HG03354 (cell line): ENCODE measurements around the gene CD93.

Experiments used
- ATAC-seq: cut with Tn5 transposase; IDR thresholded peaks from one replicate; pipeline ENCODE4 v1.9.1; 2021; ENCODE audit warnings: mild to moderate bottlenecking; ENCODE audit not compliant: unreplicated experiment, poor library complexity, severe bottlenecking

The CD93 gene

GRCh38 chr20:23087587-23088251 is 1.6 kb upstream of the CD93 start:
- no peak for ATAC-seq

- no peak for ATAC-seq
Observed at GRCh38 chr20:23086931-23087411, 847 bp upstream of the CD93 start.

GRCh38 chr20:23085436-23086055 is 578 bp downstream of the CD93 start:
- no peak for ATAC-seq

- ATAC-seq: no peak
Observed at GRCh38 chr20:23084845-23085365, 1.2 kb downstream of the CD93 start.

GRCh38 chr20:23084282-23084844 is 1.8 kb downstream of the CD93 start:
- ATAC-seq: no peak

- ATAC-seq: no peak
Observed at GRCh38 chr20:23083553-23084220, 2.4 kb downstream of the CD93 start.

GRCh38 chr20:23082846-23083552 is 3.1 kb downstream of the CD93 start:
- ATAC-seq: no peak

- ATAC-seq: no peak
Observed at GRCh38 chr20:23081263-23081819, 4.8 kb downstream of the CD93 start.

- no peak for ATAC-seq
Observed at GRCh38 chr20:23080521-23080920, 5.6 kb downstream of the CD93 start.

GRCh38 chr20:23079926-23080325 is 6.2 kb downstream of the CD93 start:
- ATAC-seq: no peak

GRCh38 chr20:23079016-23079351 is 7.1 kb downstream of the CD93 start:
- ATAC-seq: no peak

- ATAC-seq: no peak
Observed at GRCh38 chr20:23078351-23079015, 7.6 kb downstream of the CD93 start.

- no peak for ATAC-seq
Observed at GRCh38 chr20:23077277-23077676, 8.8 kb downstream of the CD93 start.

- no peak for ATAC-seq
Observed at GRCh38 chr20:23074052-23074451, 12.1 kb downstream of the CD93 start.

- ATAC-seq: no peak
Observed at GRCh38 chr20:23072892-23073586, 13.1 kb downstream of the CD93 start.

GRCh38 chr20:23071996-23072395 is 14.1 kb downstream of the CD93 start:
- no peak for ATAC-seq

GRCh38 chr20:23071398-23071797 is 14.7 kb downstream of the CD93 start:
- ATAC-seq: no peak

GRCh38 chr20:23069108-23069507 is 17.0 kb downstream of the CD93 start:
- ATAC-seq: no peak

- no peak for ATAC-seq
Observed at GRCh38 chr20:23068283-23068682, 17.8 kb downstream of the CD93 start.
